Articular chondrocyte of knee joint (primary cell): Measurements from ENCODE around the gene HOXB7. TPM values are rescaled to one million over a fixed set of nuclear protein-coding genes. Genes with fewer than 3 reads are reported as not detected.

ENCODE experiments used
- small RNA-seq: library from RNA; depleted of rRNA; stranded (forward); fragments of <200 nt; gene quantifications from one replicate; pipeline ENCODE3, GENCODE V24; 2012
- total RNA-seq: library from RNA; depleted of rRNA; stranded (reverse); fragments of >200 nt; gene quantifications from 2 replicates; pipeline ENCODE4 v1.2.3, GENCODE V29; 2012

HOXB7 gene
- 0.13 TPM in 1 of 2 replicates, not detected in the other for total RNA-seq

DNA sequence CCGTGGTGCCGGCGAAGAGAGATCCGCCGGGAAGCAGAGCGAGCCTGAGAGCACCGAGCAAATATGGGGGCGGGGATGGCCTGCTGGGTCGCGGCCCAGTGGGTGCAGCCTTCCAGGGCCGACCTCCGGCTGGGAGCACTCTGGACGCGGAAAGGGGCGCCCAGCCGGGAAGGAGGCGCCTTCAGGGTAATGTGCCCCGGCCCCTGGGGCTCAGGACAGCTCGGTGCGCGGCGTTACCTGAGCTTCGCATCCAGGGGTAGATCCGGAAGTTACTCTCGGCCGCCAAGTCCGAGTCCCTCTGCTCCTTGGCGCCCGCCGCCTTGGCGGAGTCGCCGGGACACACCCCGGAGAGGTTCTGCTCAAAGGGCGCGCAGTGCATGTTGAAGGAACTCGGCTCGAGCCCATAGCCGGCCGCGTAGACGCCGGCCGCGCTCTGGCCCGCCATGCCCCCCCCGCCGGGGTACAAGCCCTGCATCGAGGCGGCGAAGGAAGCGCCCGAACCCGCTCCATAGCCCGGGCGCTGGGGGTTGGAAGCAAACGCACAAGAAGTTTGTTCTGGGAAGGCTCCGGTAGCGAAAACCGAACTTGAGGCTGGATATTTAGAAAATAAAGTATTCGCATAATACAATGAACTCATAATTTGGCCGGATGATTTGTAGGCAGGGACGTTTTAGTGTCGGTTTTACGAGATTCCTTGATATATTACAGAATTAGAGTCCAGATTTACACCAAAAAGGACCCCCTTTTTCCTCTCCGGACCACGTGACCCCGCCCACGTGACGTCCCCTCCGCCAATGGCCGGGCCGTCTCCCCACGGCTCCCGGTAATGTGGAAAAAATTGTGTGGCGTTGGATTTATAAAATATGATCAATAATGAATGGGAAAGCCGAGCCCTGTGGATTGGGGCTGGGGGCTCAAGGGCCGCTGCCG, at the start of gene HOXB7:
Gene HOXB7 (minus strand): TSS at position 736 of the 930 bp plus-strand sequence. CDS start 99 bp downstream, at position 637.

DNA sequence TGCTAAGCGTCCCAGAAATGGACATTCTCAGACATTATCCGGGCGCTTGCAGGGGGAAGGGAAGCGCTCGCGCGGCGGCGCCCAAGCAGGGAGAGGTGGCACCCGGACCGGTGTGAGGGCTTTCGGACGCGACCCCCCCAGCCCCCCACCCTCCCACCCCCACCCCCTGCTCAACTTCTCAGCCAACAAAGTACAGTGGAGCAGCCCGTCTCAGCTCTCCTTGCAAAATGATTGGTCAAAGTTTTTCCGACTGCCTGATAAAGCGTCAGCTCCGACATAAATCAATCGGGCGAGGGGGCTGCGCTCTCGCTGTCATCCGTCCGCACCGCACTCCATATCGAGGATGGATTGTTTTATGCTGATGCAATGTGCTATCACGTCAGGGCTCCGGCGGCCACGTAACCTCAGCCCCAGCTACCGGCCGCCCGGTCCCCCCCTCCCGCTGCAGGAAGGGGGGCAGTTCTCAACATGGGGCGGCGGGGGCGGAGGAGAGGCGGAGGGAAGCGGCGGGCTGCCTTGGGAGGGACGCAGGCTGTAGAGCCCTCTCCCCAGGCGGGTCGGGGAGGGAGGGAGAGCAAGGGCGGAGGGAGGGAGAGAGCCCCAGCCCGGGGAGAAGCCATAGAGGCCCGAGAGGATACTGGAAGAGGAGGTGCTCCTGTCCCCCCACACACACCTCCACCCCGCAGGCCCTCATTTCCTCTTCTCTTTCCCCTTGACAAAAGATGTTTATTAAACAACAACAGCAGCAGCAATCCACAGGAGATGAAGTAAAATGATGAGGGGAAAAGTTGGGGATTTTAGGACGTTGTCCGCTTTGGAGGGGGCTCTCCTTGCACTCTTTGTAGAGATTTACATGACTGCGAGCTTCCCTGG, 15.7 kb upstream of the HOXB7 start, which contains the start of gene HOXB9:
Gene HOXB9 (minus strand): TSS at position 114 of the 873 bp plus-strand sequence. CDS start 89 bp downstream, at position 25.

DNA sequence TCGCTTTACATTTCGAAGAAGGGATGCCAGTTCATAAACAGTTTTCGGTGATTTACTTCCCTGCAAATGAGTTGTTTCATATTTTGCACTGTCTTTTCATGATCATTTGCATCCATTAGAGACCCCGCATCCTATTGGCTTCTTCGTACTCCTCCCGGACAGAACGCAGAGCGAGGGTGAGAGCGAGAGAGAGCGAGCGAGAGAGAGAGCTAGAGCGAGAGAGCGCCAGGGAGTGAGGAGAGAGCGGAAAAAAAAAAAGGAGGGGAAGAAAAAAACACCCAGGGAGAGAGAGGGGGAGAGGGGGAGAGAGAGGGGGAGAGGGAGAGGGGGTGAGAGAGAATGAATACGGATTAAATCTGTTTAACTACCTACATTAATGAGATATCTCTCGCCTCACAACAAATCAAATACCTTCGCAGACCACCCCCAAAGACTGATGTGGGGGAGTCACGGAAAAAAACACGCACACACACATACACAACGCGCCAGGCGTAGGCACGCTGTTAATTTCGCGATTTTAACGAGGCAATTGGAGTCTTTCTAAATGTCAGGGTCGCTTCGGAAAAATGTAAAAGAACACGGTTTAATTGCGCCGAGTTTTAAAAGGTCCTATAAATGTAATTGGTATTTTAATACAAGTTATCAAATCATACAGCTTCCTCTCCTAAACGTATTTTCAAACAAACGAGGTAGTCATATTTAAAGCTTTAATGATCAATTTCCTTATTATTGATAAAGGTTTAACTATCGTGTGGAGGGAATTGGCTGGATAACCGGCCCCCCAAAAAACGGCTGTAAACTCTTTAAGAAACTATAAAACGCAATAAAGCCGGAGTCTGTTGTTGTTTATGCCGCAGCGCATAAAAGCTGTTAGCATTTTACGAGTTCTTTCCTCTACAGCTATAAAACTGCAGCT, 4.5 kb upstream of the HOXB7 start, which contains the start of gene HOXB8:
Gene HOXB8 (minus strand): TSS at position 246 of the 916 bp plus-strand sequence. CDS start 588 bp downstream, outside the sequence.

DNA sequence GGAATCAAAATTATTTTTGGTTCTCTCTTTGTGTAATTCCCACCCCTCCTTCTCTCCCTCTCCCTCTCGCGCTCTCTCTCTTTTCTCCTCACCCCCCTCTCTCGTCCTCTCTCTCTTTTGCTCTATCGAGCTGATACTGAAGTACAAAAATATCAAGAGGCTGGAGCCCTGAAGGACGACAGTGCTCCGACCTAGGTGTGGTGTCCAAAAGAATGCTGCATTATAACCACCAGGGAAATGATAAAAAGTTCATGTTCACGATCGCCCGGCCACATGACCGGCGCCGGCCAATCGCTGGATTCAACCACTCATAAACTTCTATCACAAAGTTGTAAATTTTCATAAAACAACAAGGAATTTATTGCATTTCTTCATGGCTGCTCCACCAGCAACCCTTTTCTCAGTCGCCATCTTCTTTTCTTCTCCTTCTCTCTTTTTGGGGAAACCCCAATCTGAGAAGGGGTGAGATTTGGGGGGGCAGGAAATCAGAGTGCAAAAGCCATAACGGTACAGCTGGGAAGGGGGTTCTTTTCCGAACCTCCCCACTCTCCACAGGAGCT, 6.0 kb downstream of the HOXB7 start, which contains the start of gene HOXB6:
Gene HOXB6 (minus strand): TSS at position 217 of the 560 bp plus-strand sequence. CDS start 6,836 bp downstream, outside the sequence.

DNA sequence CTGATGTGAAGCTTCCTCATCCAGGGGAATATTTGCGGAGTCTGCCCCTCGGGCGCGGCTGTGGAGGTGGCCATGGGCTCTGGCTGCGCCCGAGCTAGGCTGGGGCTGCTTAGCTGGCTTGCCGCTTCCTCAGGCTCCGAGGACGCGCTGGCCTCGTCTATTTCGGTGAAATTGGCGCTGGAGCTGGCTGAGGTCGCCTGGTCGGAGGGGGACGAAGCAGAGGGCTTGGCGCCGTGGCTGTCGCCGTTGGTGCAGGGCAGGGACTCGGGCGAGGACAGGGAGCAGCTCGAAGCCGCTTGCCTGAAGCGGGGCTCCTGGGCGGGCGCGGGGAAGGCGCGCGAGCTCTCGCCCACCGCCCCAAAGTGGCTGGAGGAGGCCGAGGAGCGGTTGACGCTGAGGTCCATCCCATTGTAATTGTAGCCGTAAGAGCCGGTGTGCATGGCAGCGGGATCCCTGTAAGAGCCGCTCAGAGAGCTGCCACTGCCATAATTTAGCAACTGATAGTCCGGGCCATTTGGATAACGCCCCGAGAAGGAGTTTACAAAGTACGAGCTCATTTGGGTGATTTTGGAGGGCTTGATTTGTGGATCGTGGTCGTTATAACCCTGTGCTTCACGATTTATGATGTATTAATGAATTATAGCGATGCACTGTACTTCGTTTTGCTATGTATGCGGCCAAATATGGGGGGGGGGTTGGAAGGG, 17.5 kb downstream of the HOXB7 start, which contains the start of gene HOXB5:
Gene HOXB5 (minus strand): TSS at position 654 of the 704 bp plus-strand sequence. CDS start 97 bp downstream, at position 557.

DNA sequence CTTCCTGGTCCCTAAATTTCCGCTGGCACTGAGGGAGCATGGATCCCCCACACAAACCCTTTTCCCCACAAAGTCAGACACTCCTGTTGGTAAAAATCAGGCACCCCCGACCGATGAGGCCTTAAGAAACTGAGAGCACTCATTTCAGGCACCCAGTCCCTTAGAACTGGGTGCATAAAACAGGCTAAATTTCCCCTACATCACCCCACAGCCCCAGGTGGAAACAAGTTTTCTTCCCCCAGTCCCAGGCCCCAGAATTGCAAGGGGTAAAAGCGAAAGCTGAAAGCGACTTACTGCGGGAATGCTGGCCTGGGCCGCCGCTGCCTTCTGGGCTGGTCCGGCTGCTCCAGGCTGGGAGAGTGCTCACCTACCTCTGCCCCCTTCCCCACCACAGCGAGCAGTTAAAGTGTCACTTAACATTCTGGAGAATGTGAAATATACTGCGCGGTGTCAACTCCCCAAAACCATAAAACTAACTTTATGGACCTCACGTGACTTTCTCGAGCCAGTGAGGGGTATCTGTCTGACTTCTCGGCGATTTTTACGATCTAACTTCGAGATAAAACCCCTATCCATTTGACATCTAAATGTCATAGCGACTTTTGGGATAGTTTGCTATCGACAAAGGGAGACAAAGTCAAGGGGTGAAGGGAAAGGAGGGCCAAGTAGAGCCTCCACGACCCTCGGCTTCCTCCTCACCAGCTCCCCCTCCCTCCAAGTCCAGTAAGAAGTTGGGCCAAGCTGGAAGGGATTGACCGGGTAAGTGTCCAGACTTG, 20.8 kb downstream of the HOXB7 start, which contains the start of gene HOXB3:
Gene HOXB3 (minus strand): TSS at position 411 of the 776 bp plus-strand sequence. CDS start 37,767 bp downstream, outside the sequence.

DNA sequence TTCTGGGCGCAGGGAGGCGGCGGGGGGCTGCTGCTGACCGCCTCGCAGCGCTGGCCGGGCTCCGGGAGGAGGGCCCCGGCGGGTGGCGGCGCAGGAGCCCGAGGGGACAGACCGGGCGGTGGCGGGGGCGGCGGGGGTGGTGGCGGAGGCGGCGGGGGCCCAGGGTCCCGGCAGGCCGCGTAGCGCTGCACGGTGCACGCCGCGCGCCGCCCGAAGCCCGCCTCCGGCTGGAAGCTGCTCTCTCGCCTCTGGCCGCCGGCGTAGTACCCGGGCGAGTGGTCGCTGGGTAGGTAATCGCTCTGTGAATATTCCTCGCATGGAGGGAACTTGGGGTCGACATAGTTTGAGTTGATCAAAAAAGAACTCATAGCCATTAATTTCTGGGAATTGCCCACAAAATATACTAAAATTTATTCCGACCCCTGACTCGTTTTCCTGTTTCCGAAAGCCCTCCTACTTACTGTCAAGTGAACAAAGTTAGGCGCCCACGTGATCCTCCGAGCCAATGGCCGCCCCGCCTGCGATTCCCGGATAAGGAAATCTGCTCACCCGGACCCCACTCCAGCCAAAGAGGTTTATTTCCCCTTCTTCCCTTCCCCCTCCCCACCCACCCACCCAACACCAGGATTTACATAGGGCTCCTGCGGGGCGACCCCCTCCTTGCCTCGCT, 32.7 kb downstream of the HOXB7 start, which contains the start of gene HOXB4:
Gene HOXB4 (minus strand): TSS at position 405 of the 670 bp plus-strand sequence. CDS start 31 bp downstream, at position 374.

Small RNA genes within 50 kb of the gene (small RNA-seq; reads per million reads assigned to genes)
- 8.6 reads per million, percentile 93 among the genes with 10 or more reads in this experiment for gene MIR196A1

Other genes with a start within 250 kb of the HOXB7 start
- gene SKAP1, start 180.8 kb downstream of the HOXB7 start, total RNA-seq = not detected in 2 replicates
- gene HOXB1, start 80.0 kb downstream of the HOXB7 start, total RNA-seq = not detected in 2 replicates
- 0.26 and 0.97 TPM in 2 replicates for gene HOXB2, start 65.9 kb downstream of the HOXB7 start, total RNA-seq
- gene HOXB4, start 32.7 kb downstream of the HOXB7 start, total RNA-seq = under 0.01 TPM in 1 of 2 replicates, not detected in the other
- under 0.01 TPM in 1 of 2 replicates, not detected in the other for gene HOXB3, start 20.8 kb downstream of the HOXB7 start, total RNA-seq
- gene HOXB5, start 17.2 kb downstream of the HOXB7 start, total RNA-seq = not detected in 2 replicates
- not detected in 2 replicates for gene HOXB6, start 6.0 kb downstream of the HOXB7 start, total RNA-seq
- not detected in 2 replicates for gene HOXB8, start 4.3 kb upstream of the HOXB7 start, total RNA-seq
- not detected in 2 replicates for gene HOXB9, start 15.3 kb upstream of the HOXB7 start, total RNA-seq
- gene PRAC1, start 111.5 kb upstream of the HOXB7 start, total RNA-seq = not detected in 2 replicates
- gene PRAC2, start 112.2 kb upstream of the HOXB7 start, total RNA-seq = not detected in 2 replicates
- under 0.01 TPM in 1 of 2 replicates, not detected in the other for gene HOXB13, start 117.7 kb upstream of the HOXB7 start, total RNA-seq
- not detected in 2 replicates for gene TTLL6, start 206.2 kb upstream of the HOXB7 start, total RNA-seq
- 90.9 and 91.7 TPM in 2 replicates for gene CALCOCO2, start 220.0 kb upstream of the HOXB7 start, total RNA-seq